HepG2 (cell line): Measurements from ENCODE around the gene CNR2. TPM values are rescaled to one million over a fixed set of nuclear protein-coding genes. Genes with fewer than 3 reads are reported as not detected.
A peak's percentile ranks its signal among the peaks of the same experiment; 100 is the strongest.

Experiments
- CAMTA2 ChIP-seq: sonication (generic); formaldehyde crosslinking; IDR thresholded peaks from 2 replicates; pipeline ENCODE4 v1.4.0; 2020; ENCODE audit warnings: mild to moderate bottlenecking, missing genetic modification reagents, borderline replicate concordance
- DMAP1 ChIP-seq: IDR thresholded peaks from 2 replicates; pipeline ENCODE4 v1.6.1; 2016
- HOXA9 ChIP-seq: sonication (generic); formaldehyde crosslinking; IDR thresholded peaks from 2 replicates; pipeline ENCODE4 v1.8.1; 2022; ENCODE audit warnings: missing genetic modification reagents, mild to moderate bottlenecking, moderate library complexity, borderline replicate concordance
- KDM5A ChIP-seq: fragments of 200-600 bp; sonication (generic); IDR thresholded peaks from 2 replicates; pipeline ENCODE4 v1.7.0; 2018; ENCODE audit warnings: antibody characterized with exemption, mild to moderate bottlenecking, low read length, borderline replicate concordance
- MAFF ChIP-seq: IDR thresholded peaks from 2 replicates; pipeline ENCODE4 v1.6.1; 2011; ENCODE audit warnings: low read depth, low read length, improper control_type of control experiment
- RBM22 ChIP-seq: fragments of 200-400 bp; formaldehyde crosslinking; optimal IDR thresholded peaks from 2 replicates; pipeline ENCODE3; 2017; ENCODE audit warnings: mild to moderate bottlenecking, low read length, moderate library complexity
- SOX5 ChIP-seq: IDR thresholded peaks from 2 replicates; pipeline ENCODE4 v1.6.1; 2016; ENCODE audit warnings: borderline replicate concordance
- SRF ChIP-seq: IDR thresholded peaks from 2 replicates; pipeline ENCODE4 v1.6.1; 2011; ENCODE audit warnings: mild to moderate bottlenecking, low read depth, low read length, moderate library complexity
- YY1 ChIP-seq: IDR thresholded peaks from 2 replicates; pipeline ENCODE4 v1.6.1; 2011; ENCODE audit warnings: low read length, low read depth, moderate library complexity, mild to moderate bottlenecking; ENCODE audit not compliant: insufficient read depth, insufficient replicate concordance
- ZBTB7A ChIP-seq: sonication (generic); formaldehyde crosslinking; IDR thresholded peaks from 2 replicates; pipeline ENCODE4 v1.8.0; 2022; ENCODE audit warnings: mild to moderate bottlenecking, missing genetic modification reagents
- ZNF263 ChIP-seq: sonication (generic); formaldehyde crosslinking; IDR thresholded peaks from 2 replicates; pipeline ENCODE4 v1.4.0; 2020; ENCODE audit warnings: missing genetic modification reagents
- ZNF292 ChIP-seq: sonication (generic); formaldehyde crosslinking; IDR thresholded peaks from 2 replicates; pipeline ENCODE4 v1.8.1; 2022; ENCODE audit warnings: mild to moderate bottlenecking, low read depth, missing genetic modification reagents, borderline replicate concordance
- ZNF33A ChIP-seq: sonication (generic); formaldehyde crosslinking; IDR thresholded peaks from 2 replicates; pipeline ENCODE4 v1.5.1; 2020; ENCODE audit warnings: missing genetic modification reagents, mild to moderate bottlenecking, moderate library complexity, borderline replicate concordance
- ZNF350 ChIP-seq: sonication (generic); formaldehyde crosslinking; IDR thresholded peaks from 2 replicates; pipeline ENCODE4 v1.4.0; 2020; ENCODE audit warnings: mild to moderate bottlenecking, low read depth, missing genetic modification reagents, borderline replicate concordance
- polyA plus RNA-seq, 8 experiments: library from polyadenylated mRNA; depleted of rRNA in 3 of 8; stranded (reverse) in 7 of 8; unstranded in 1 of 8; fragments of >200 nt; fragmentation: Illumina TruSeq in 4 of 8; extraction: Trizol in 4 of 8; gene quantifications; 2 replicates each; pipeline versions ENCODE4 v1.2.1 to v1.2.3, GENCODE V29; 2011 to 2016; ENCODE audit warnings: low read depth in 4 of 8, missing spikeins in 1 of 8, mixed read lengths in 1 of 8; ENCODE audit not compliant: insufficient read depth in 1 of 8
- total RNA-seq, 5 experiments: library from RNA; depleted of rRNA; stranded (reverse); fragments of >200 nt; fragmentation: Illumina TruSeq; extraction: Trizol; gene quantifications; 2 replicates each; pipeline ENCODE4 v1.2.3, GENCODE V29; 2016; ENCODE audit warnings: low read depth in 1 of 5
- TF ChIP-seq, protein P1 (sequence below): sonication (generic); formaldehyde crosslinking; IDR thresholded peaks from 2 replicates; pipeline ENCODE4; 2020; ENCODE audit warnings: missing genetic modification reagents, mild to moderate bottlenecking, borderline replicate concordance
- TF ChIP-seq, protein P2 (sequence below): sonication (generic); formaldehyde crosslinking; IDR thresholded peaks from 2 replicates; pipeline ENCODE4 v1.9.0; 2021; ENCODE audit warnings: missing genetic modification reagents, borderline replicate concordance
- TF ChIP-seq, protein P3 (sequence below): sonication (generic); formaldehyde crosslinking; IDR thresholded peaks from 2 replicates; pipeline ENCODE4 v1.5.1; 2020; ENCODE audit warnings: missing genetic modification reagents, mild to moderate bottlenecking, borderline replicate concordance
- TF ChIP-seq, protein P4 (sequence below): sonication (generic); formaldehyde crosslinking; IDR thresholded peaks from 2 replicates; pipeline ENCODE4 v1.4.0; 2020; ENCODE audit warnings: missing genetic modification reagents

Gene CNR2
- total and polyA plus RNA-seq, 2 of the 13 experiments (the other 11 are each of a cell fraction or from before 2014, with no cell fraction given), result not detected

DNA sequence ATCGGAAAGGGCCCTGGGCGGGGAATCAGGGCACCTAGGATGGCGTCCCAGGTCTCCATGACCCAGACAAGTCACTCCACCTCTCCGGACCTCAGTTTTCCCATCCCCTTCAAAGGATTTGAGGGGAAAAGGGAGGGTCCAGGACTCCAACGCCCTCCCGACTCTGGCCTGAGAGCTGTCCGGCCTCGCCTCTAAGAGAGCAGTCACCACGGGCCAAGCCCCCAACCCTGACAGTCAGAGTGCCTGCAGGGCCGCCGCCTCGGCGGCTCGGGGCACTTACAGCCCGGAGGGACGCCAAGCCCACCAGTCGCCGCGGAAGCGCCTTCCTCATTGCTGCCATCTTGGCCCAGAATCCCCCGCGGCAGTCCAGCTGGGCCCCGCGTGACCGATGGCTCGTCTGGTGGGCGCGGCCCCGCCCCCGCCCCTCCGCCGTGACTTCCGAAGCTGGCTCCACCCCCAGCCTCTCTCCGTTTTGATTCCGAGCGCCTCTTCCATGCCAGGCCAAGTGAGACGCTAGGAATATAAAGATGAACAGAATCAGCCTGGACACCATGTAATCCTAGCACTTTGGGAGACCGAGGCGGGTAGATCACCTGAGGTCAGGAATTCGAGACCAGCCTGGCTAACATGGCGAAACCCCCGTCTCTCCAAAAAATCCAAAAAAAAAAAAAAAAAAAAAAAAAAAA lies 87.9 kb downstream of the CNR2 start, which contains the start of gene HMGCL (continued):
- TF ChIP-seq, protein P1, sequence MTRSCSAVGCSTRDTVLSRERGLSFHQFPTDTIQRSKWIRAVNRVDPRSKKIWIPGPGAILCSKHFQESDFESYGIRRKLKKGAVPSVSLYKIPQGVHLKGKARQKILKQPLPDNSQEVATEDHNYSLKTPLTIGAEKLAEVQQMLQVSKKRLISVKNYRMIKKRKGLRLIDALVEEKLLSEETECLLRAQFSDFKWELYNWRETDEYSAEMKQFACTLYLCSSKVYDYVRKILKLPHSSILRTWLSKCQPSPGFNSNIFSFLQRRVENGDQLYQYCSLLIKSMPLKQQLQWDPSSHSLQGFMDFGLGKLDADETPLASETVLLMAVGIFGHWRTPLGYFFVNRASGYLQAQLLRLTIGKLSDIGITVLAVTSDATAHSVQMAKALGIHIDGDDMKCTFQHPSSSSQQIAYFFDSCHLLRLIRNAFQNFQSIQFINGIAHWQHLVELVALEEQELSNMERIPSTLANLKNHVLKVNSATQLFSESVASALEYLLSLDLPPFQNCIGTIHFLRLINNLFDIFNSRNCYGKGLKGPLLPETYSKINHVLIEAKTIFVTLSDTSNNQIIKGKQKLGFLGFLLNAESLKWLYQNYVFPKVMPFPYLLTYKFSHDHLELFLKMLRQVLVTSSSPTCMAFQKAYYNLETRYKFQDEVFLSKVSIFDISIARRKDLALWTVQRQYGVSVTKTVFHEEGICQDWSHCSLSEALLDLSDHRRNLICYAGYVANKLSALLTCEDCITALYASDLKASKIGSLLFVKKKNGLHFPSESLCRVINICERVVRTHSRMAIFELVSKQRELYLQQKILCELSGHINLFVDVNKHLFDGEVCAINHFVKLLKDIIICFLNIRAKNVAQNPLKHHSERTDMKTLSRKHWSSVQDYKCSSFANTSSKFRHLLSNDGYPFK (CRISPR knock-in tag), result peak; percentile 84; the same call in 1 of the 2 replicates
- no peak for TF ChIP-seq ZNF33A (CRISPR knock-in tag)
- TF ChIP-seq, protein P2, sequence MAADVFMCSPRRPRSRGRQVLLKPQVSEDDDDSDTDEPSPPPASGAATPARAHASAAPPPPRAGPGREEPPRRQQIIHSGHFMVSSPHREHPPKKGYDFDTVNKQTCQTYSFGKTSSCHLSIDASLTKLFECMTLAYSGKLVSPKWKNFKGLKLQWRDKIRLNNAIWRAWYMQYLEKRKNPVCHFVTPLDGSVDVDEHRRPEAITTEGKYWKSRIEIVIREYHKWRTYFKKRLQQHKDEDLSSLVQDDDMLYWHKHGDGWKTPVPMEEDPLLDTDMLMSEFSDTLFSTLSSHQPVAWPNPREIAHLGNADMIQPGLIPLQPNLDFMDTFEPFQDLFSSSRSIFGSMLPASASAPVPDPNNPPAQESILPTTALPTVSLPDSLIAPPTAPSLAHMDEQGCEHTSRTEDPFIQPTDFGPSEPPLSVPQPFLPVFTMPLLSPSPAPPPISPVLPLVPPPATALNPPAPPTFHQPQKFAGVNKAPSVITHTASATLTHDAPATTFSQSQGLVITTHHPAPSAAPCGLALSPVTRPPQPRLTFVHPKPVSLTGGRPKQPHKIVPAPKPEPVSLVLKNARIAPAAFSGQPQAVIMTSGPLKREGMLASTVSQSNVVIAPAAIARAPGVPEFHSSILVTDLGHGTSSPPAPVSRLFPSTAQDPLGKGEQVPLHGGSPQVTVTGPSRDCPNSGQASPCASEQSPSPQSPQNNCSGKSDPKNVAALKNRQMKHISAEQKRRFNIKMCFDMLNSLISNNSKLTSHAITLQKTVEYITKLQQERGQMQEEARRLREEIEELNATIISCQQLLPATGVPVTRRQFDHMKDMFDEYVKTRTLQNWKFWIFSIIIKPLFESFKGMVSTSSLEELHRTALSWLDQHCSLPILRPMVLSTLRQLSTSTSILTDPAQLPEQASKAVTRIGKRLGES (CRISPR knock-in tag), result peak; percentile 94
- TF ChIP-seq SOX5, result peak; percentile 30; the same call in 1 of the 2 replicates
- TF ChIP-seq DMAP1, result peak; percentile 88
- TF ChIP-seq RBM22, result no peak
- TF ChIP-seq ZNF350, result peak; percentile 87; the same call in 1 of the 2 replicates
- peak; percentile 89 for TF ChIP-seq KDM5A
- TF ChIP-seq, protein P3, sequence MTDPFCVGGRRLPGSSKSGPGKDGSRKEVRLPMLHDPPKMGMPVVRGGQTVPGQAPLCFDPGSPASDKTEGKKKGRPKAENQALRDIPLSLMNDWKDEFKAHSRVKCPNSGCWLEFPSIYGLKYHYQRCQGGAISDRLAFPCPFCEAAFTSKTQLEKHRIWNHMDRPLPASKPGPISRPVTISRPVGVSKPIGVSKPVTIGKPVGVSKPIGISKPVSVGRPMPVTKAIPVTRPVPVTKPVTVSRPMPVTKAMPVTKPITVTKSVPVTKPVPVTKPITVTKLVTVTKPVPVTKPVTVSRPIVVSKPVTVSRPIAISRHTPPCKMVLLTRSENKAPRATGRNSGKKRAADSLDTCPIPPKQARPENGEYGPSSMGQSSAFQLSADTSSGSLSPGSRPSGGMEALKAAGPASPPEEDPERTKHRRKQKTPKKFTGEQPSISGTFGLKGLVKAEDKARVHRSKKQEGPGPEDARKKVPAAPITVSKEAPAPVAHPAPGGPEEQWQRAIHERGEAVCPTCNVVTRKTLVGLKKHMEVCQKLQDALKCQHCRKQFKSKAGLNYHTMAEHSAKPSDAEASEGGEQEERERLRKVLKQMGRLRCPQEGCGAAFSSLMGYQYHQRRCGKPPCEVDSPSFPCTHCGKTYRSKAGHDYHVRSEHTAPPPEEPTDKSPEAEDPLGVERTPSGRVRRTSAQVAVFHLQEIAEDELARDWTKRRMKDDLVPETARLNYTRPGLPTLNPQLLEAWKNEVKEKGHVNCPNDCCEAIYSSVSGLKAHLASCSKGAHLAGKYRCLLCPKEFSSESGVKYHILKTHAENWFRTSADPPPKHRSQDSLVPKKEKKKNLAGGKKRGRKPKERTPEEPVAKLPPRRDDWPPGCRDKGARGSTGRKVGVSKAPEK (CRISPR knock-in tag), result no peak
- TF ChIP-seq YY1, result peak; percentile 97
- no peak for TF ChIP-seq HOXA9 (CRISPR knock-in tag)
- TF ChIP-seq ZNF263 (CRISPR knock-in tag), result peak; percentile 51; the same call in 1 of the 2 replicates
- no peak for TF ChIP-seq SRF
- TF ChIP-seq CAMTA2 (CRISPR knock-in tag), result no peak
- TF ChIP-seq, protein P4, sequence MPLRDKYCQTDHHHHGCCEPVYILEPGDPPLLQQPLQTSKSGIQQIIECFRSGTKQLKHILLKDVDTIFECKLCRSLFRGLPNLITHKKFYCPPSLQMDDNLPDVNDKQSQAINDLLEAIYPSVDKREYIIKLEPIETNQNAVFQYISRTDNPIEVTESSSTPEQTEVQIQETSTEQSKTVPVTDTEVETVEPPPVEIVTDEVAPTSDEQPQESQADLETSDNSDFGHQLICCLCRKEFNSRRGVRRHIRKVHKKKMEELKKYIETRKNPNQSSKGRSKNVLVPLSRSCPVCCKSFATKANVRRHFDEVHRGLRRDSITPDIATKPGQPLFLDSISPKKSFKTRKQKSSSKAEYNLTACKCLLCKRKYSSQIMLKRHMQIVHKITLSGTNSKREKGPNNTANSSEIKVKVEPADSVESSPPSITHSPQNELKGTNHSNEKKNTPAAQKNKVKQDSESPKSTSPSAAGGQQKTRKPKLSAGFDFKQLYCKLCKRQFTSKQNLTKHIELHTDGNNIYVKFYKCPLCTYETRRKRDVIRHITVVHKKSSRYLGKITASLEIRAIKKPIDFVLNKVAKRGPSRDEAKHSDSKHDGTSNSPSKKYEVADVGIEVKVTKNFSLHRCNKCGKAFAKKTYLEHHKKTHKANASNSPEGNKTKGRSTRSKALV (CRISPR knock-in tag), result peak; percentile 74
- TF ChIP-seq MAFF, result no peak
- TF ChIP-seq ZBTB7A (CRISPR knock-in tag), result peak; percentile 81; the same call in 1 of the 2 replicates
- no peak for TF ChIP-seq ZNF292 (CRISPR knock-in tag)
